ENCODE measurements around the gene KANSL1. TPM values are rescaled to one million over a fixed set of nuclear protein-coding genes. Genes with fewer than 3 reads are reported as not detected.
A peak's percentile ranks its signal among the peaks of the same experiment; 100 is the strongest.

Gene KANSL1
- total and polyA plus RNA-seq, 4 donors = 16.2 to 189 (median 47.4) TPM

DNA sequence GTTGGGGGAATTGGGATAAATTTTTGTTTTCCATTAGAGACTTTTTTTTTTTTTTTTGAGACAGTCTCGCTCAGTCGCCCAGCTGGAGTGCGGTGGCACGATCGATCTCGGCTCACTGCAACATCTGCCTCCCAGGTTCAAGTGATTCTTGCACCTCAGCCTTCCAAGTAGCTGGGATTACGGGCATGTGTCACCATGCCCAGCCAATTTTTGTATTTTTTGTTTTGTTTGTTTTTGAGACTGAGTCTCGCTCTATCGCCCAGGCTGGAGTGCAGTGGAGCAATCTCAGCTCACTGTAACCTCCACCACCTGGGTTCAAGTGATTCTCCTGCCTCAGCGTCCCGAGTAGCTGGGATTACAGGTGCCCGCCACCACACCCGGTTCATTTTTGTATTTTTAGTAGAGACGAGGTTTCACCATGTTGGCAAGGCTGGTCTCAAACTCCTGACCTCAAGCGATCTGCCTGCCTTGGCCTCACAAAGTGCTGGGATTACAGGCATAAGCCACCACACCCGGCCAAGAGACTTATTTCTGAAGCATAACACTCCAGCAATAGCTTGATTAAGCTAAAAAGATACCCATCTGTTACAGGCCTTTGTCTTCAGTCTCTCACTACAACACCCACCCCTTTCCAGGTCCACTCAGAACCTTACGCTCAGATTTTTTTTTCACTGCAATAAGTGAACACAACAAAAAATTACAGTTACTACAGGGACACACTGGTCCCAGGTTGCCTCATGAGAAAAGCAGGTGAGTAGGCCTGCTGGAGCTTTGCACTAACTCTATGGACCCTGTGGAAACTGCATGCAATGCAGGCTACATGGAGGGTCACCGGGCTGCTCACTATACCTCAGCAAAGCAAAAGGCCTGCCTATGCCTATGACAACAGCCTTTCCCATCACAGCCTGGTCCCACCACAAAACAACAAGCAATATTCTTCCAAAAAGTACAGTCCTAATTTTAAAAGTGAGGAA is 34.6 kb downstream of the KANSL1 start:
- H3K9ac ChIP-seq (ENCODE audit: insufficient read depth in 1 of 2, low read length in 2 of 2) = no peak overlapping the region
- peaks cover 7 to 45% (median 18%) of the 10 kb centered on the region in 5 donors for H3K4me1 ChIP-seq (ENCODE audit: control insufficient read depth in 5 of 5, insufficient read depth in 5 of 5, low read length in 5 of 5)
- no peaks in the 10 kb centered on the region for H3K27me3 ChIP-seq (ENCODE audit: control insufficient read depth in 3 of 3, insufficient read depth in 3 of 3, low read length in 2 of 3)
- H3K9me3 ChIP-seq (ENCODE audit: control insufficient read depth in 4 of 4, insufficient read depth in 3 of 4, low read length in 3 of 4) = no peaks in the 10 kb centered on the region
- 79 to 87% methylated on average over 18 of the region's 18 CpGs for WGBS, 2 donors
- no peak overlapping the region for H3K4me3 ChIP-seq
- no peak for ATAC-seq (ENCODE audit: insufficient read depth, low FRiP score)
- H3K27ac ChIP-seq (ENCODE audit: low read depth in 1 of 2, low read length in 1 of 2) = peak overlapping the region in 1 of 2 donors; percentile 31
- H3K36me3 ChIP-seq (ENCODE audit: control insufficient read depth in 4 of 4, insufficient read depth in 4 of 4, low read length in 4 of 4) = no peaks in the 10 kb centered on the region
- TF ChIP-seq, protein P1, sequence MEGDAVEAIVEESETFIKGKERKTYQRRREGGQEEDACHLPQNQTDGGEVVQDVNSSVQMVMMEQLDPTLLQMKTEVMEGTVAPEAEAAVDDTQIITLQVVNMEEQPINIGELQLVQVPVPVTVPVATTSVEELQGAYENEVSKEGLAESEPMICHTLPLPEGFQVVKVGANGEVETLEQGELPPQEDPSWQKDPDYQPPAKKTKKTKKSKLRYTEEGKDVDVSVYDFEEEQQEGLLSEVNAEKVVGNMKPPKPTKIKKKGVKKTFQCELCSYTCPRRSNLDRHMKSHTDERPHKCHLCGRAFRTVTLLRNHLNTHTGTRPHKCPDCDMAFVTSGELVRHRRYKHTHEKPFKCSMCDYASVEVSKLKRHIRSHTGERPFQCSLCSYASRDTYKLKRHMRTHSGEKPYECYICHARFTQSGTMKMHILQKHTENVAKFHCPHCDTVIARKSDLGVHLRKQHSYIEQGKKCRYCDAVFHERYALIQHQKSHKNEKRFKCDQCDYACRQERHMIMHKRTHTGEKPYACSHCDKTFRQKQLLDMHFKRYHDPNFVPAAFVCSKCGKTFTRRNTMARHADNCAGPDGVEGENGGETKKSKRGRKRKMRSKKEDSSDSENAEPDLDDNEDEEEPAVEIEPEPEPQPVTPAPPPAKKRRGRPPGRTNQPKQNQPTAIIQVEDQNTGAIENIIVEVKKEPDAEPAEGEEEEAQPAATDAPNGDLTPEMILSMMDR (IDR thresholded peaks at IDR 0.05; ENCODE audit: control extremely low read depth, extremely low read depth) = no peak
- DNase-seq = no peak

DNA sequence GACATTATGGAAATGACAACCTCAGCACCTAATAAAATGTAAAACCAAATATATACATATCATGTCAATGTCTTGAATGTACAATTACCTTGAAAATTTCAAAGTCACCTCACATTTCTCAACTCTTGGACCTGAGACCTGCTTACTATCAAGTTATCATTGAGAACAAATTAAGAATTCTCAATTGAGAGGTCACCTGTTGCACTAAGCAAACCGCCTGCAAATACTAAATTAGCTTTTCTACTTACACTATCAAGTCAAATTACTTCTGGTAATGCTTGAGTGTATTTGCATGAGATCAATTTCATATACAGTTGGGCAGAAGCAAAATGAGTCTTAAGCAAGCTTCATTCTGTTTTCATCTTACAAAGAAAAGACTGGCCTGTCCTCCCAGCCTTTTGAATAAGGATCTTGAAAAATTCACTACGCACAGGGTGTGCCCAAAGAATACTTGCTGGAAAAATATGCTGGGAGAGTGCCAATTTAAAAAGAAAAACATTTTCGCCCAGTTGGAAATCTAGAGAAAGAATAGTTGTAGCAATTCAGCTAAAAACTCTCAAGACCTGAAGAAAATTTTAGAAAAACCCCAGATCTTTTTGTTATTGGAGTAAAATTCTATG is 35.7 kb downstream of the KANSL1 start:
- DNase-seq (peak in 2 of 3 donors; percentile 45 to 64), ATAC-seq (ENCODE audit: insufficient read depth, low FRiP score) (no peak)
- H3K9me3 ChIP-seq (ENCODE audit: control insufficient read depth in 4 of 4, insufficient read depth in 3 of 4, low read length in 3 of 4) = no peaks in the 10 kb centered on the region
- peak overlapping the region in 1 of 2 donors; percentile 34 for H3K27ac ChIP-seq (ENCODE audit: low read depth in 1 of 2, low read length in 1 of 2)
- H3K4me3 ChIP-seq = no peak overlapping the region
- TF ChIP-seq, protein P1 (IDR thresholded peaks at IDR 0.05; ENCODE audit: control extremely low read depth, extremely low read depth) = no peak
- H3K36me3 ChIP-seq (ENCODE audit: control insufficient read depth in 4 of 4, insufficient read depth in 4 of 4, low read length in 4 of 4) = no peaks in the 10 kb centered on the region
- no peak overlapping the region for H3K9ac ChIP-seq (ENCODE audit: insufficient read depth in 1 of 2, low read length in 2 of 2)
- WGBS, 2 donors = 39 to 70% methylated on average over 3 of the region's 3 CpGs
- peaks cover 7 to 42% (median 14%) of the 10 kb centered on the region in 5 donors for H3K4me1 ChIP-seq (ENCODE audit: control insufficient read depth in 5 of 5, insufficient read depth in 5 of 5, low read length in 5 of 5)
- H3K27me3 ChIP-seq (ENCODE audit: control insufficient read depth in 3 of 3, insufficient read depth in 3 of 3, low read length in 2 of 3) = no peaks in the 10 kb centered on the region

DNA sequence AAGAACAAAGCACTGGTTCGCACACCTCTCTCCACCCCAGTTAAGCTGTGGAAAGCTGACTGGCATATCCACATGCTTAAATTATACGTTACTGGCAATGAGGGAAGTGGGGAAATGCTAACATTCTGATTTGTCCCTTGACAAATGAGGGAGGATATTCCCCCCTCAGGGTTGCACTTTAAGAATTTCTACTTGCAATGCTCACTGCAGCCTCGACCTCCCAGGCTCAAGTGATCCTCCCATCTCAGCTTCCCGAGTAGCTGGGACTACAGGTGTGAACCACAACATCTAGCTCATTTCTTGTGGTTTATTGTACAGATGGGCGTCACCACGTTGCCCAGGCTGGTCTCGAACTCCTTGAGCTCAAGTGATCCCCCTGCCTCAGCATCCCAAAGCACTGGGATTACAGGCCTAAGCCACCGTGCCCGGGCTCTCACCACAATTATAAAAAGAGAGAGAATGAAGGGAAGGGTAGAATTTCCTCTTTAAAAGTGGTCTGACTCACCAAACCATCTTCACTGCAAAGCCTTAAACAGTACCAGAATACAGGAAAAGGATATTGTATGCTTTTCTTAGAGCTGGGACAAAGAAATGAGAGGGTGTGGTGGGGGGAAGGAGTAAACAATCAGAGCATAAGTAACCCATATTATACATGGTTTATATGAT is 38.9 kb downstream of the KANSL1 start:
- Histone ChIP-seq H3K9ac (ENCODE audit: insufficient read depth in 1 of 2, low read length in 2 of 2) (no peak overlapping the region), H3K4me3 (no peak overlapping the region), H3K27me3 (ENCODE audit: control insufficient read depth in 3 of 3, insufficient read depth in 3 of 3, low read length in 2 of 3) (no peaks in the 10 kb centered on the region), H3K36me3 (ENCODE audit: control insufficient read depth in 4 of 4, insufficient read depth in 4 of 4, low read length in 4 of 4) (no peaks in the 10 kb centered on the region), H3K9me3 (ENCODE audit: control insufficient read depth in 4 of 4, insufficient read depth in 3 of 4, low read length in 3 of 4) (no peaks in the 10 kb centered on the region), H3K27ac (ENCODE audit: low read depth in 1 of 2, low read length in 1 of 2) (peak overlapping the region in 1 of 2 donors; percentile 15), H3K4me1 (ENCODE audit: control insufficient read depth in 5 of 5, insufficient read depth in 5 of 5, low read length in 5 of 5) (peaks cover 7 to 41% (median 13%) of the 10 kb centered on the region in 5 donors)
- DNase-seq (no peak), ATAC-seq (ENCODE audit: insufficient read depth, low FRiP score) (peak; percentile 5)
- TF ChIP-seq, protein P1 (IDR thresholded peaks at IDR 0.05; ENCODE audit: control extremely low read depth, extremely low read depth) = no peak
- WGBS, 2 donors = 33 to 47% methylated on average over 9 of the region's 9 CpGs
